C4-2B (cell line): Measurements from ENCODE around the gene ZFC3H1.

ENCODE experiments used
- H3K27ac ChIP-seq: fragments of 450-650 bp; 2 replicates; pipeline ENCODE4 v1.5.1; 2017
- ZFX ChIP-seq: fragments of 450-650 bp; IDR thresholded peaks from 2 replicates; pipeline ENCODE4 v1.6.1; 2017
- TF ChIP-seq, protein P1 (sequence below): fragments of 450-650 bp; conservative IDR thresholded peaks from 2 replicates; pipeline ENCODE4 v1.5.1; 2017; ENCODE audit warnings: mild to moderate bottlenecking

The ZFC3H1 gene

DNA sequence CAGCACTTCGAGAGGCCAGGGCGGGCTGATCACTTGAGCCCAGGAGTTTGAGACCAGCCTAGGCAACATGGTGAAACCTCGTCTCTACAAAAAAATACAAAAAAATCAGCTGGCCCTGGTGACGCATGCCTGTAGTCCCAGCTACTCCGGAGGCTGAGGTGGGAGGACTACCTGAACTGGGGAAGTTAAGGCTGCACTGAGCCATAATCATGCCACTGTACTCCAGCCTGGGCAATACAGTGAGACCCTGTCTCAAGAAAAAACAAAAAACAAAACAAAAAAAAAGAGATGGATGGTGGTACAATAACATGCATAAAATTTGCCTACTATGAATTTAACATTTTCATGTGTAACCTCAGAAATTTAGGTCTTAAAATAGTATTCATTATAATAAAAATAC is 2.6 kb upstream of the ZFC3H1 start:
- TF ChIP-seq, protein P1, sequence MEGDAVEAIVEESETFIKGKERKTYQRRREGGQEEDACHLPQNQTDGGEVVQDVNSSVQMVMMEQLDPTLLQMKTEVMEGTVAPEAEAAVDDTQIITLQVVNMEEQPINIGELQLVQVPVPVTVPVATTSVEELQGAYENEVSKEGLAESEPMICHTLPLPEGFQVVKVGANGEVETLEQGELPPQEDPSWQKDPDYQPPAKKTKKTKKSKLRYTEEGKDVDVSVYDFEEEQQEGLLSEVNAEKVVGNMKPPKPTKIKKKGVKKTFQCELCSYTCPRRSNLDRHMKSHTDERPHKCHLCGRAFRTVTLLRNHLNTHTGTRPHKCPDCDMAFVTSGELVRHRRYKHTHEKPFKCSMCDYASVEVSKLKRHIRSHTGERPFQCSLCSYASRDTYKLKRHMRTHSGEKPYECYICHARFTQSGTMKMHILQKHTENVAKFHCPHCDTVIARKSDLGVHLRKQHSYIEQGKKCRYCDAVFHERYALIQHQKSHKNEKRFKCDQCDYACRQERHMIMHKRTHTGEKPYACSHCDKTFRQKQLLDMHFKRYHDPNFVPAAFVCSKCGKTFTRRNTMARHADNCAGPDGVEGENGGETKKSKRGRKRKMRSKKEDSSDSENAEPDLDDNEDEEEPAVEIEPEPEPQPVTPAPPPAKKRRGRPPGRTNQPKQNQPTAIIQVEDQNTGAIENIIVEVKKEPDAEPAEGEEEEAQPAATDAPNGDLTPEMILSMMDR: no peak
- no peak for TF ChIP-seq ZFX
- no peak overlapping the region for H3K27ac ChIP-seq

DNA sequence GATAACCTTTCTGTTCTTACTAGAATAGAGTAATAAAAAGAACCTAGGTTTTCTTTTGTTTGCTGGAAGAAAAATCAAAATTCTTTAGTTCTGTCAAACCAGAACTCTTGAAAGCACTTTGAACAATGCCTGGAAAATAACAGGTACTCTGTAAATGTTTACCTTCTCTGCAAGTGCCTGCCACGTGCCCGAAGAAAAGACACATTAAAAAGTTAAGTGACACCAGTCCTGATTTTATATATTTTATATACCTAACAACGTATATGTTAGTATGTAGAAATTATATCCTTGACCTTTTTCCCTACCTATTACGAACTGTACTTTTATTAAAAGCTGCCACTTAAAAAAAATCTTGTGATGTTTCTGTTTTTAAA is 1.4 kb upstream of the ZFC3H1 start:
- no peak for TF ChIP-seq ZFX
- TF ChIP-seq, protein P1: no peak
- H3K27ac ChIP-seq: no peak overlapping the region

DNA sequence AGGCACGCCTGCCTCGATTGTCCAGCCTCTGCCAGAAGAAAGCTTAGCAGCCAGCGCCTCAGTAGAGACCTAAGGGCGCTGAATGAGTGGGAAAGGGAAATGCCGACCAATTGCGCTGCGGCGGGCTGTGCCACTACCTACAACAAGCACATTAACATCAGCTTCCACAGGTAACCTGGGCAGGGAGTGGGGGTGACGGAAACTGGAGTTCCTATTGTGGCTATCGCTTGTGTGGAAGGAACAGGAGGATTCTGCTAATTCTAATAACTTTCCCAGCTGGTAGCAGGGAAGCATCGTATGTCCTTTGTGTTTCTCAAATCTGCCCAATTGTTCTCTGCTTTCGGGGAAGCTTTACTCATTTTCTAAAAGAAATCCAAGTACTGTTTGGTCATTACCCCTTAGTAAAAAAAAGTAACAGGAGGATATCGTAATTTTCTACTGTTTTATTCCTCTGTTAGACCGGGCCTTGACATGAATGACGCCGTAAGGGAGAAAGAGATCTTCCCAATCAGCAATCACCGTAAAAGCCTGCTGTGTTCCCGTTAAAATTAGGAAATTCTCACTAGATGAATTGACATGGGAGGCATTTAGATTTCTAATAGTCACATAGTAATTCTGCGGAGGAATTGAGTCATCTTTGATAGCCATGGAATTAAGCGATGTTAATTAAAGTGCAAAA is 902 bp upstream of the ZFC3H1 start:
- TF ChIP-seq, protein P1: no peak
- TF ChIP-seq ZFX: no peak
- peak overlapping the region; percentile 98 for H3K27ac ChIP-seq

DNA sequence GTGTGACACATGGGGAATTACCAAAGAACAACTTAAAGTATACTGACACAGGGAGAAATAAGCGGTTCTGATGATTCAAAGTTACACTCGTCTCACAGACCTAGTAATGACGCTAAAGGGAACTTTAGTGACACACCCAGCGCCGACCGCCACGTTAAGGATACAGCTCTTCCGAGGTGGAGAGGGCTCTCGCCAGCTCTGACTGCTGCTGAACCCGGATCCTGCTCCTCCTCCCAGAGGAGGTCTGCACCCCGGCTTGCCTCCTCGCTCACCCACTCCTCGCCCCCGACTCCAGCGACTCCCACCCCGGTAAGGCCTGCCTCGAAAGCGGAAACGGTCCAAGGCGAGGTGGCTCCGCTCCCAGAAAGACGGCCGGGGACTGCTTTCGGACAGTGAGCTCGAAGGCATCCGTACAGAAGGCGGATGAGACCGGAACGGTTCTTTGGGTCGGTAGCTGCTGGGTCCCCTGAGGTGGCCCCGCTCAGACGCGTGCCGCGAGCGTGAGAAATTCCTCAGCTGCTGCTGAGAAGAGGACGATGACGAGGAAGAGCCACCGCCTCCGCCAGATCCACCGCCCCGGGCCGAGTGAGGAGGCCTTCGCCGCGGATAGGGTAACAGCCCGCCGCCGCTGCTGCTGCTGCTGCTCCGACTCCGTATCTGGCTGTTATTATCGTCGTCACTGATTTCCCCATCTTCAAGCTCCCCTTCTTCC is 643 bp downstream of the ZFC3H1 start:
- peak; percentile 71 for TF ChIP-seq ZFX
- TF ChIP-seq, protein P1: no peak
- peak overlapping the region; percentile 98 for H3K27ac ChIP-seq

DNA sequence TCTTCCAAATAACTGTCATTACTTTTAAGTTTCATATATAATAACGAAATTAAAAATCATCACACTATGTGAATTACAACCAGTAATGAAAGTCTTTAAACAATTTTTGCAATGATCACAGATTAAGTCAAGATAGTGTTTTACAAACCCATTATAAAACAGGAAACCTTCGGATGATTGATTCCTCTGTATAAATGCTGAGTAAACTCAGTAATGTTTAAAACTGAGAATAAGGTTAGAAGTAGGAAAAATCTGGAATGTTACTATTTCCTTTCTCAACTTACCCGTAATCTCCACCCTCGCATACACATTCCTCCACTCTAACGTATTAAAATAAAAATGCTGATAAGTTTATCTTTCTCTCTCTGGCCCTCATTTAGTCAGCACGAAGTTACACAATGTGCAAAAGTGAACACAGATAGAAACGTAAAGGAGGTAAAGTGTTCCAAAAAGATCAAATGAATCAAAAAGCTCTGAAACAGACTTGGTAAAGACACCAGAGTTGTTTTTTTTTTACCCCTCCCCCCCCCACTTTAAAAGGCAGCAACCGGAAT is 1.6 kb downstream of the ZFC3H1 start:
- H3K27ac ChIP-seq: no peak overlapping the region
- TF ChIP-seq, protein P1: no peak
- no peak for TF ChIP-seq ZFX

DNA sequence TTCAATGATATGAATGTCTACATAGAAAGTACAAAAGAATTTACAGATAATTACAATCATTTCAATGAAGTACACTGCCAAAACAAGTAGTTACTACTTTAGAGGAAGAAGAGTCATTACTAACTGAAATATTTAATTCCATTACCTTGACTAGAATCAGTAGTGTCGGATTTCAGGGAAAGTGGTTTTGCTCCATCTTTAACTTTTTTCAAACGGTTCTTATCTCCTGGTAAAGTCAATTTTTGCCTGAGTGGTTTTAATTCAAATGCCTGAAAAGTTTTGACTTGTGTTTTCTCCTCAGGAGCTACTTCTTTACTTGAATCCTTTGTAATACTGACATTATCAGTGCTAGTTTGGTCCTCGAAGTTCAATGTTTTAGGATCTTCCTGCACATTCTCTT is 6.9 kb downstream of the ZFC3H1 start:
- no peak overlapping the region for H3K27ac ChIP-seq
- TF ChIP-seq ZFX: no peak
- TF ChIP-seq, protein P1: no peak

DNA sequence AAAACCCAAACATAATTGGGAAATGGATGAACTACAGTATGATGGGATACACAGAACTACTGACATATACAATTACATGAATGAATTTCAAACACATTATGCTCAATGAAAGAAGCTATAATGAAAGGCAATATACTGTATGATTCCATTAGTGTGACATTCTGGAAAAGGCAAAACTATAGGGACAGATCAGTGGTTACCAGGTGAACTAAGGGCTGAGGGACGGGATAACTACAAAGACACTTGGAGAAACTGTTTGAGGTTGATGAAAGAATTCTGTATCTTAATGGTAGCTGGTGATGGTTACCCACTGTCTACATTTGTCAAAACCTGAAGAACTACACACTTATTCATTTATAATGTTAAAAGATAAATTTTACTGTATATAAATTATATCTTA is 7.7 kb downstream of the ZFC3H1 start:
- no peak for TF ChIP-seq ZFX
- TF ChIP-seq, protein P1: no peak
- H3K27ac ChIP-seq: no peak overlapping the region
